ENCODE measurements around the gene SORT1. TPM values are rescaled to one million over a fixed set of nuclear protein-coding genes. Genes with fewer than 3 reads are reported as not detected.

SORT1 gene
- total and polyA plus RNA-seq, 2 of the 8 experiments (the other 6 are each of a cell fraction or from before 2014, with no cell fraction given): 18.7 to 69.6 TPM

DNA sequence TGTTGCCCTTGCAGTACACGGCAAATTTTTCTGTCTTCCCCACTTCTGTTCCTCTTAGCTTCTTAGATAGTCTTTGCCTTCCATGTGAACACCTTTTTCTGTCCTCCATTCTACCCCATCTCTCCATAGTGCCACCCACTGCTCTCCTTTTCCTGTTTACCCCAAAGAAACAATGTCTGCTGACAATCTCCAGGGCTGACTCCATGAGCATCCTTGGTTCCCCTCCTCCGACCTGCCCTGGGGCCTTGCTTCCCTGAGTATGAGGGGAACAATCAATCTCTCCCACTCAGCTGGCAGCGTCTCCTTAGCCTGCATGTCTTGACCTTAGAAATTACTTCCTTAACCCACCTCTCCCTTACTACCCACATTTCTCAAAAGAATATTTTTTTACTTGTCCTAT lies 78.6 kb downstream of the SORT1 start (continued):
- TF ChIP-seq, protein P1, sequence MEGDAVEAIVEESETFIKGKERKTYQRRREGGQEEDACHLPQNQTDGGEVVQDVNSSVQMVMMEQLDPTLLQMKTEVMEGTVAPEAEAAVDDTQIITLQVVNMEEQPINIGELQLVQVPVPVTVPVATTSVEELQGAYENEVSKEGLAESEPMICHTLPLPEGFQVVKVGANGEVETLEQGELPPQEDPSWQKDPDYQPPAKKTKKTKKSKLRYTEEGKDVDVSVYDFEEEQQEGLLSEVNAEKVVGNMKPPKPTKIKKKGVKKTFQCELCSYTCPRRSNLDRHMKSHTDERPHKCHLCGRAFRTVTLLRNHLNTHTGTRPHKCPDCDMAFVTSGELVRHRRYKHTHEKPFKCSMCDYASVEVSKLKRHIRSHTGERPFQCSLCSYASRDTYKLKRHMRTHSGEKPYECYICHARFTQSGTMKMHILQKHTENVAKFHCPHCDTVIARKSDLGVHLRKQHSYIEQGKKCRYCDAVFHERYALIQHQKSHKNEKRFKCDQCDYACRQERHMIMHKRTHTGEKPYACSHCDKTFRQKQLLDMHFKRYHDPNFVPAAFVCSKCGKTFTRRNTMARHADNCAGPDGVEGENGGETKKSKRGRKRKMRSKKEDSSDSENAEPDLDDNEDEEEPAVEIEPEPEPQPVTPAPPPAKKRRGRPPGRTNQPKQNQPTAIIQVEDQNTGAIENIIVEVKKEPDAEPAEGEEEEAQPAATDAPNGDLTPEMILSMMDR (IDR thresholded peaks at IDR 0.05; ENCODE audit: control extremely low read depth in 1 of 3, insufficient read depth in 1 of 3, low read depth in 1 of 3, low read length in 3 of 3): no peak
- no peak for TF ChIP-seq TAF7 (optimal IDR thresholded peaks at IDR 0.05; ENCODE audit: borderline replicate concordance, low read depth, low read length)
- TF ChIP-seq YY1 (IDR thresholded peaks at IDR 0.05; ENCODE audit: low read depth, low read length): no peak
- TF ChIP-seq FOSL1 (IDR thresholded peaks at IDR 0.05; ENCODE audit: insufficient read depth, low read depth, low read length): no peak
- TF ChIP-seq SP1 (IDR thresholded peaks at IDR 0.05; ENCODE audit: low read depth, low read length): no peak
